ENCODE results near the gene ZNF865. TPM values are rescaled to one million over a fixed set of nuclear protein-coding genes. Genes with fewer than 3 reads are reported as not detected.

ZNF865 gene
- total and polyA plus RNA-seq, 10 of the 15 experiments (the other 5 are each of a cell fraction or from before 2014, with no cell fraction given): 0.02 to 18.3 (median 0.90) TPM

GRCh38 chr19:55593096-55593772 is 12.2 kb upstream of the ZNF865 start:
- Histone ChIP-seq H3K27me3 (replicated peaks in 1 of 2; ENCODE audit: control insufficient read depth in 2 of 2, insufficient read depth in 2 of 2, low read length in 1 of 2) (no peaks in the 10 kb centered on the region), H3K27ac (ENCODE audit: control insufficient read depth, insufficient read depth) (no peak overlapping the region), H3K4me1 (ENCODE audit: control insufficient read depth, insufficient read depth, low read length) (no peaks in the 10 kb centered on the region), H4K20me1 (ENCODE audit: control insufficient read depth, insufficient read depth) (no peaks in the 10 kb centered on the region), H3K9me3 (replicated peaks; ENCODE audit: control insufficient read depth, insufficient read depth, low read length) (peaks cover 2% of the 10 kb centered on the region; the same call in 2 of the 3 replicates), H3K9ac (ENCODE audit: control insufficient read depth, insufficient read depth, low read length) (no peak overlapping the region), H3K36me3 (ENCODE audit: control insufficient read depth in 2 of 2, insufficient read depth in 2 of 2, low read length in 1 of 2) (peaks cover 0 to 8% of the 10 kb centered on the region in 2 experiments; a peak in 1 of 4 replicates), H3K4me3 (no peak overlapping the region), H3K4me2 (ENCODE audit: control insufficient read depth, insufficient read depth) (no peak overlapping the region), H2AFZ (ENCODE audit: control insufficient read depth, low read depth, low read length) (no peak overlapping the region), H3K79me2 (ENCODE audit: control insufficient read depth, insufficient read depth, low read length) (no peaks in the 10 kb centered on the region)
- no TSS peak for BruUV-seq (replicated peaks)
- WGBS (ENCODE audit: insufficient coverage, insufficient replicate concordance, low lambda C conversion rate, missing lambda C conversion rate): 98% methylated on average over 37 of the region's 68 CpGs
- in situ Hi-C loops (cut with MboI): no loop called here
- DNase-seq (ENCODE audit: low read depth, low spot score): no peak
- ATAC-seq: no peak
- SMC1A ChIA-PET (ENCODE audit: uncharacterized antibody, unreplicated experiment): no interaction called here
- RAD21 ChIA-PET (ENCODE audit: unreplicated experiment): no interaction called here
- CTCF ChIA-PET: no interaction called here
- no peak for FAIRE-seq
- POLR2A ChIA-PET: no interaction called here
- intact Hi-C loops (cut with micrococcal nuclease; ENCODE audit: unreplicated experiment): no loop called here
- no peak for TF ChIP-seq FOXM1 (IDR thresholded peaks at IDR 0.05; ENCODE audit: low read depth, low read length)
- no peak for TF ChIP-seq BCL11A (IDR thresholded peaks at IDR 0.05; ENCODE audit: low read depth, low read length)
- TF ChIP-seq POLR2A (IDR thresholded peaks at IDR 0.05; ENCODE audit: low read depth, low read length): no peak
- no peak for TF ChIP-seq RAD21 (IDR thresholded peaks at IDR 0.05; ENCODE audit: insufficient read depth, low read depth, low read length)
- TF ChIP-seq NRF1 (conservative IDR thresholded peaks at IDR 0.05; ENCODE audit: low read depth, low read length): no peak
- no peak for TF ChIP-seq CBX5 (IDR thresholded peaks at IDR 0.05; ENCODE audit: low read depth)
- no peak for TF ChIP-seq PAX8 (IDR thresholded peaks at IDR 0.05)
- TF ChIP-seq SREBF2 (IDR thresholded peaks at IDR 0.05; ENCODE audit: low read length): no peak
- no peak for TF ChIP-seq FOS (IDR thresholded peaks at IDR 0.05; ENCODE audit: borderline replicate concordance, extremely low read depth, insufficient read length)
- TF ChIP-seq RBBP5 (conservative IDR thresholded peaks at IDR 0.05): no peak
- TF ChIP-seq ETV6 (conservative IDR thresholded peaks at IDR 0.05 in 1 of 2, IDR thresholded peaks at IDR 0.05 in 1 of 2; ENCODE audit: borderline replicate concordance in 1 of 2, low read depth in 1 of 2): no peak
- TF ChIP-seq MYB (IDR thresholded peaks at IDR 0.05; ENCODE audit: borderline replicate concordance, low read depth, low read length): no peak
- no peak for TF ChIP-seq KLF5 (IDR thresholded peaks at IDR 0.05; ENCODE audit: partially characterized antibody)
- no peak for TF ChIP-seq SMAD5 (IDR thresholded peaks at IDR 0.05; ENCODE audit: low read depth)
- TF ChIP-seq CREM (IDR thresholded peaks at IDR 0.05; ENCODE audit: low read depth): no peak
- no peak for TF ChIP-seq ESRRA (IDR thresholded peaks at IDR 0.05; ENCODE audit: low read length)
